HEK293 (cell line): Measurements from ENCODE around the gene TRAPPC12.

Source experiments
- CTCF ChIP-seq: fragments of 450-650 bp; formaldehyde crosslinking; IDR thresholded peaks from 2 replicates; pipeline ENCODE4 v1.5.1; 2016; ENCODE audit warnings: missing biosample characterization, missing genetic modification characterization
- ZNF274 ChIP-seq, 2 experiments: fragments of 200-500 bp in 1 of 2; fragments of 450-650 bp in 1 of 2; sonication (Bioruptor generic) in 1 of 2; formaldehyde crosslinking in 1 of 2; IDR thresholded peaks; 2 replicates each; pipeline versions ENCODE4 v1.5.1 to v1.6.1; 2014 to 2016; ENCODE audit warnings: borderline replicate concordance in 1 of 2, inconsistent platforms in 1 of 2, low read length in 1 of 2, missing biosample characterization in 1 of 2, missing genetic modification characterization in 1 of 2
- ZNF510 ChIP-seq: fragments of 450-650 bp; formaldehyde crosslinking; IDR thresholded peaks from 2 replicates; pipeline ENCODE4 v1.5.1; 2018; ENCODE audit warnings: mild to moderate bottlenecking, missing genetic modification characterization, missing biosample characterization; ENCODE audit not compliant: insufficient replicate concordance
- ZNF707 ChIP-seq: fragments of 450-650 bp; formaldehyde crosslinking; IDR thresholded peaks from 2 replicates; pipeline ENCODE4 v1.5.1; 2016; ENCODE audit warnings: missing biosample characterization, missing genetic modification characterization
- TF ChIP-seq, protein P1 (sequence below): fragments of 450-650 bp; formaldehyde crosslinking; IDR thresholded peaks from 2 replicates; pipeline ENCODE4 v1.5.1; 2016; ENCODE audit warnings: missing biosample characterization, missing genetic modification characterization, low read depth

DNA sequence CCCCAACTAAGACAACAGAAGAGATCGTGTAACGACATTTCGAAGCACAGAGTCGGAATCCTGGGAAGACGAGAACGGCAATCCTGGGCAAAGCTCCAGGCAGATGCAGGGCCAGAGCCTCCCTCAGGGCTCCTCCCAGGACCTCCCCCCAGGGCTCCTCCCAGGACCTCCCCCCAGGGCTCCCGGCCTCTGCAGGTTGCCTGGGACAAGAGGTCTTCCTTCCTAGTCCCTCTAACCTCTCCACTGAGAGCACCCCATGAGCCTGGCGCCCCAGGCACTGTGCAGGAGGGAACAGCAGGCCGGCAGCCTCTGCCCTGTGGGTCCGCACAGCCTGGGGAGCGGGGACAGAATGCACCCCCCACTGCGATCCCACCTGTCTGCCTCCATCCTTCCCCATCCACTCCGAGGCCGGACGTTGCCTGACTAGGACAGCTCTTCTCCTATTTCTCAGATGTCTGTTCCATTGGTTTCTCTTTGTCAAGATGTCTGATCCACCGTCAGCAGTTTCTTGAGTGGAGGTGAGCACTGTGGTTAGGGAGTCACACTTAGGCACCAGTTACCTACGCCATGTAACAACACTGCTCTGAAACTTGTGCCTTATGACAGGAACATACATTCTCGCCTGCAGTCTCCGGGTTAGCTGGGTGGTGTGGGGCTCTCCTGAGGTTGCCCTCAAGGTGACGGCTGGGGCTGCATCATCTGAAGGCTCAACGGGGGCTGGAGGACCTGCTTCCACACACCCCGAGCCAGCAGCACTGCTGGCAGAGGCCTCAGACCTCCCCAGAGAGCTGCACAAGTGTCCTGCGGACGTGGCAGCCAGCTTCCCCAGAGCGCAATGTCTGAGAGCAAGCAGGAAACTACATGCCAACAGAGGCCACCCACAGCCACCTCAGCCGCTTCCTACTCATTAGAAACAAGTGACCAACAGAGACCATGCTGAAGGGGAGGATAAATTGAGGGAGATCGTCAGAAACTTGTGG lies 111.0 kb downstream of the TRAPPC12 start:
- no peak for TF ChIP-seq CTCF (tag by site-specific recombination)
- TF ChIP-seq, protein P1, sequence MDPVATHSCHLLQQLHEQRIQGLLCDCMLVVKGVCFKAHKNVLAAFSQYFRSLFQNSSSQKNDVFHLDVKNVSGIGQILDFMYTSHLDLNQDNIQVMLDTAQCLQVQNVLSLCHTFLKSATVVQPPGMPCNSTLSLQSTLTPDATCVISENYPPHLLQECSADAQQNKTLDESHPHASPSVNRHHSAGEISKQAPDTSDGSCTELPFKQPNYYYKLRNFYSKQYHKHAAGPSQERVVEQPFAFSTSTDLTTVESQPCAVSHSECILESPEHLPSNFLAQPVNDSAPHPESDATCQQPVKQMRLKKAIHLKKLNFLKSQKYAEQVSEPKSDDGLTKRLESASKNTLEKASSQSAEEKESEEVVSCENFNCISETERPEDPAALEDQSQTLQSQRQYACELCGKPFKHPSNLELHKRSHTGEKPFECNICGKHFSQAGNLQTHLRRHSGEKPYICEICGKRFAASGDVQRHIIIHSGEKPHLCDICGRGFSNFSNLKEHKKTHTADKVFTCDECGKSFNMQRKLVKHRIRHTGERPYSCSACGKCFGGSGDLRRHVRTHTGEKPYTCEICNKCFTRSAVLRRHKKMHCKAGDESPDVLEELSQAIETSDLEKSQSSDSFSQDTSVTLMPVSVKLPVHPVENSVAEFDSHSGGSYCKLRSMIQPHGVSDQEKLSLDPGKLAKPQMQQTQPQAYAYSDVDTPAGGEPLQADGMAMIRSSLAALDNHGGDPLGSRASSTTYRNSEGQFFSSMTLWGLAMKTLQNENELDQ (tag by site-specific recombination) = no peak
- no peak for TF ChIP-seq ZNF274 (IDR thresholded peaks at IDR 0.05; ENCODE audit: low read length)
- TF ChIP-seq ZNF274 (tag by site-specific recombination; IDR thresholded peaks at IDR 0.05; ENCODE audit: borderline replicate concordance) = no peak
- no peak for TF ChIP-seq ZNF707 (tag by site-specific recombination)
- TF ChIP-seq ZNF510 (tag by site-specific recombination) = no peak
